ENCODE measurements around the gene LAMA3. TPM values are rescaled to one million over a fixed set of nuclear protein-coding genes. Genes with fewer than 3 reads are reported as not detected.

Gene LAMA3
- total and polyA plus RNA-seq, 2 donors = 10.4 to 32.3 TPM

DNA sequence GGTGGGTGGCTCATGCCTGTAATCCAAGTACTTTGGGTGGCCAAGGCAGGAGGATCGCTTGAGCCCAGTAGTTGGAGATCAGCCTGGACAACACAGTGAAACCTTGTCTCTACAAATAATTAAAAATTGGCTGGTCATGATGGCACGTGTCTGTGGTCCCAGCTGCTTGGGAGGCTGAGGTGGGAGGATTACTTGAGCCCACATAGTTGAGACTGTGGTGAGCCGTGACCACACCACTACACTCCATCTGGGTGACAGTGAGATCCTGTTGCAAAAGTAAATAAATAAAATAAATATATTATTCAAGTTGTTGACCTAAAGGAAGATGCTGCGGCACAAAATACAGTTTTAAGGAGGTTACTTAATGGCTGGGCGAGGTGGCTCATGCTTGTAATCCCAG is 72.7 kb downstream of the LAMA3 start:
- Histone ChIP-seq H3K4me1 (ENCODE audit: insufficient read depth) (no peaks in the 10 kb centered on the region), H3K27ac (ENCODE audit: low read depth) (no peak overlapping the region), H3K4me3 (ENCODE audit: low read depth, low read length) (no peak overlapping the region), H3K36me3 (ENCODE audit: insufficient read depth) (no peaks in the 10 kb centered on the region)
- 91% methylated on average over 5 of the region's 5 CpGs for WGBS
- DNase-seq (ENCODE audit: extremely low spot score) = no peak

DNA sequence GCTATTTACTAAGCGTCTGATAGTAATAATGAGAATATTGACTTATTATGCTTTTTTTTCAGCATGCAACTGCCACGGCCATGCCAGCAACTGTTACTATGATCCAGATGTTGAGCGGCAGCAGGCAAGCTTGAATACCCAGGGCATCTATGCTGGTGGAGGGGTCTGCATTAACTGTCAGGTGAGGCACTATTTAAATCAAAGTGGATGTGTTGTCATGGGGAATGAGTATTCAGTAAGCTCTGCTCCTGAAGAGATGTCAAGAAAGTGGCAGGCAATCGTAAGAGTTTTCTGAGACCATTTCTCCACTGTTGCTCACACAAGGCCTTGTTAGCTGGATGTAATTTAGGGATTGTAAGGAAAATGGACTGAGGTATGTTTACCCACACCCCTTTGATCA is 74.1 kb downstream of the LAMA3 start:
- Histone ChIP-seq H3K27ac (ENCODE audit: low read depth) (no peak overlapping the region), H3K36me3 (ENCODE audit: insufficient read depth) (no peaks in the 10 kb centered on the region), H3K4me3 (ENCODE audit: low read depth, low read length) (no peak overlapping the region), H3K4me1 (ENCODE audit: insufficient read depth) (no peaks in the 10 kb centered on the region)
- DNase-seq (ENCODE audit: extremely low spot score) = no peak
- WGBS = 94% methylated on average over 4 of the region's 4 CpGs

DNA sequence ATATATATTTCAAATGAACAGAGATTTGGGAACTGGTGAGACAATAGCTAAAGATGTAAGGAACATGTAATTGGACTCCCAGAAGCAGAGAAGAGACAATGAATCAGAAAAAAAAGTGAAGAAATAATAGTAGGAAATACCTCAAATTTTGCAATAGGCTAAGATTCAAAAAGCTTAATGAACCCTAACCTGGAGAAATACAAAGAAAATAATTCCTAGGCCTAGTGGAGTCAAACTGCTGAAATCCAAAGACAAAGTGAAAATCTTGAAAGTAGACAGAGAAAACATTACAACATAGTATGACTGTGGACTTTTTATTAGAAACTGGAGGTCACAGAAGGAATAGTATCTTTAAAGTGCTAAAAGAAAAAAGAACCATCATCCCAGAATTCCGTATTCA is 76.7 kb downstream of the LAMA3 start:
- no peaks in the 10 kb centered on the region for H3K36me3 ChIP-seq (ENCODE audit: insufficient read depth)
- WGBS = 93% methylated on average over 1 of the region's 1 CpG
- no peak overlapping the region for H3K27ac ChIP-seq (ENCODE audit: low read depth)
- H3K4me3 ChIP-seq (ENCODE audit: low read depth, low read length) = no peak overlapping the region
- no peaks in the 10 kb centered on the region for H3K4me1 ChIP-seq (ENCODE audit: insufficient read depth)
- DNase-seq (ENCODE audit: extremely low spot score) = no peak

DNA sequence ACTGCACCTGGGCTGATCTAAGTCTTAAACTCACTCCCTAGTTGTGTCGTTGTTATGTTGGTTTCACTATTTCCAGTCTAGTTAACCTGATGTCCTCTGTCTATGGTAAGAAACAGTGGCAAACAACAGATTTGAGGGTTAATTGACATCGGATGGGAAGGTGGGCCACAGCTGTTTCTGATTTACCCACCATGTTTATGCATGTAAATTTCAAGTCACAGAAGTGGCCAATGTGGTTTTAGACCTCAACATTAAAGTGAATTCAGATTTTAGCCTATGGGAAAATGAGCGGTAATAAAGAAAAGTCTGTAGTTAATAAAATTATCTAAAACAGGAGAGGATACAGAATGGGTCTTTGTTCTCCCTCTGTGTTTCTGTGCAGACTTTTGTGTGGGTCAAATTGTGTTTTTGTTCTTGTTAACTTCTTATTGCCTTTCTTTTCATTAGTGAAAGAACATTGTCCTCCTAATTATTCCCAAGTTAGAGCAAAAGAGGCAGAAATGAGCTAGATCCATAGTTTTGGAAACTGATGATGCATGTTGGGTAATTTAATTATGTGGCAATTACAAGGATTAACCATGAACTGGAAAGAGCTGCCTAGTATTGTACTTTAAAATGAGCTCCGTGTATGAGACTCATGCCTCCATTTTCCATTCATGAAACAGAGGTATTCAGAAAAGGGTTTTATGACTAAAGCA is 83.2 kb downstream of the LAMA3 start:
- Histone ChIP-seq H3K4me1 (ENCODE audit: insufficient read depth) (no peaks in the 10 kb centered on the region), H3K4me3 (ENCODE audit: low read depth, low read length) (no peak overlapping the region), H3K27ac (ENCODE audit: low read depth) (no peak overlapping the region), H3K36me3 (ENCODE audit: insufficient read depth) (no peaks in the 10 kb centered on the region)
- DNase-seq (ENCODE audit: extremely low spot score) = no peak
- WGBS = 61% methylated on average over 4 of the region's 4 CpGs

DNA sequence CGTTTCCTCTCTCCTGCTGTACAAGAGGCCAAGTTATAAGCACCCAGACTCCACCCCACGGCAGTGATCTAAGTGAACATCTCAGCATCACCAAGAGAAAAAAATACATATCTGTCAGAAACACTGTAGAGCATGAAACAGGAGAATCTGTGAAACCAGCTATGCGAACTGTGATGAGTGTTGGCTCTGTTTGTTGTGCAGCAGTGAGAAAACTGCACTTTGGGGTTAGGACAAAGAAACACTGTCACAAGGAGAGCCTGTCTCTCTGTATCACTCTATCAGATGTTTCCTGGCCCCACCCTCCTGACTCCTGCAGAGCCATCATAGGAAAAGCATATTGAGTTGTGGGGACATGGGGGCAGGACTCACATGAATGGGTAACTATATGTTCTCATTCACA is 87.1 kb downstream of the LAMA3 start:
- WGBS = 65% methylated on average over 3 of the region's 3 CpGs
- no peak overlapping the region for H3K4me3 ChIP-seq (ENCODE audit: low read depth, low read length)
- DNase-seq (ENCODE audit: extremely low spot score) = no peak
- no peaks in the 10 kb centered on the region for H3K4me1 ChIP-seq (ENCODE audit: insufficient read depth)
- no peaks in the 10 kb centered on the region for H3K36me3 ChIP-seq (ENCODE audit: insufficient read depth)
- no peak overlapping the region for H3K27ac ChIP-seq (ENCODE audit: low read depth)

DNA sequence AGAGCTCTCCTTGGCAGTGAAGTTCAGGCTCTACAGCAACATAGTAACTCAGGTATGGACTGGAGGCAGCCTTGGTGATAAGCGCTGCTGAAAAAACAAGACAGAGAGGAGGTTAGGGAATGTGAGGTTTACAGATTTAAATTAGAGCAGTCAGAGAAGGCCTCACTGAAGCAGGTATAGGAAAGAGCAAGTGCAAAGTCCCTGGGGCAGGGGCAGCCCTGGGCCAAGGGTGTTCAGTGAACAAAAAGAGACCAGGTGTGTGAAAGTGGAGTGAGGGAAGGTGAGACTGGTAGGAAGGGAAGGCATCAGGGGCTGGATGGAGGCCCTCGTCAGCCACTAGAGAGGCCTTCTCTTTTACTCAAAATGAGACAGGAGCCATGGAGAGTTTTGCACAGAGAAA is 89.6 kb downstream of the LAMA3 start:
- Histone ChIP-seq H3K36me3 (ENCODE audit: insufficient read depth) (no peaks in the 10 kb centered on the region), H3K4me1 (ENCODE audit: insufficient read depth) (no peaks in the 10 kb centered on the region), H3K27ac (ENCODE audit: low read depth) (no peak overlapping the region), H3K4me3 (ENCODE audit: low read depth, low read length) (no peak overlapping the region)
- no peak for DNase-seq (ENCODE audit: extremely low spot score)
- WGBS = 99% methylated on average over 2 of the region's 2 CpGs

DNA sequence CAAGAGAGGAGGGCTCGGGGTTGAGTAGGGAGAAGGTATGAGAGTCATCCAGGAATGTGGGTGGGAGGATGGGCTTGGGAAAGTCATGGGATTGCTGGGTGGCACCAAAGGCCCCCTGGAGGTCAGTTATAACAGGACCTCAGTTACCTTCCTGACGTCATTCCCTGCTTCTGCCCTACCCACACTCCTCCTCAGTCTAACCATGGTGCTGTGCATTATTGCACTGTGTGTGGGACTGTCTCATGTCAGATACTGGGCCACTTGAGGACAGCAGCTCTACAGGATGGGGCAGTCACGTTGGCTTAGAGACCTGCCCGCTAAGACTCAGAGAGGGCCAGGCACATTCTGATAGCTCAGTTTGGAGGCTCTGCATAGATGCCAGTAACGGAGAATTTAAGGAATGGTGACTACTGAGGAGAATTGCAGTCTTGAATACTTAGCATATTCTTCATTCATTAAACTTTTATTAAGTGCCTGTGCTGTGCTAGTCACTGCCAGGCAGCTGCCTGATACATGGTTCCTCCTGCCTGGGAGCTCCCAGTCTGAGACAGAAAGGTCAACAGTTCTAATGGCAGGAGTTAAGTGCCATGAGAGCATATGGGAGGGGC is 90.5 kb downstream of the LAMA3 start:
- Histone ChIP-seq H3K27ac (ENCODE audit: low read depth) (no peak overlapping the region), H3K4me3 (ENCODE audit: low read depth, low read length) (no peak overlapping the region), H3K36me3 (ENCODE audit: insufficient read depth) (no peaks in the 10 kb centered on the region), H3K4me1 (ENCODE audit: insufficient read depth) (no peaks in the 10 kb centered on the region)
- DNase-seq (ENCODE audit: extremely low spot score) = no peak
- WGBS = 43% methylated on average over 5 of the region's 5 CpGs

DNA sequence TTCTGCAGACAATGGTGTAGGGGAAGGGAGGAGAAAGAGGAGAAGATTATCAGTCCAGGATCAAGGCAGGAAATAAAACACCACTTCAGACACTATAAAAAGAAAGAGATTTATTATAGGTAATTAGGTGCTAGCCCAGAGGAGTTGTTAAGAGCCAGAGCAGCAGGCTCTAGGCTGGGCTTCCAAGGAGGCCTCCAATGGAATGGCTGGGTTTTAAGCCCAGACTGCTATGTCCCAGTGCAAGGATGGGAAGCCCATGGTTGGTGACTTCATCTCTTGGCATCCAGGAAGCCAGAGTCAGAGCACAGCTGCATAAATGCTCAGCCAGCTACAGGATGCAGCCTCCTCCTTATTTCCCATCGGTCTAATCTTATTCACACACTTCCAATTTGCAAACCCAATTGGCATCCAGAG is 95.6 kb downstream of the LAMA3 start:
- Histone ChIP-seq H3K27ac (ENCODE audit: low read depth) (no peak overlapping the region), H3K4me1 (ENCODE audit: insufficient read depth) (no peaks in the 10 kb centered on the region), H3K36me3 (ENCODE audit: insufficient read depth) (no peaks in the 10 kb centered on the region), H3K4me3 (ENCODE audit: low read depth, low read length) (no peak overlapping the region)
- WGBS = 44% methylated on average over 1 of the region's 1 CpG
- no peak for DNase-seq (ENCODE audit: extremely low spot score)

DNA sequence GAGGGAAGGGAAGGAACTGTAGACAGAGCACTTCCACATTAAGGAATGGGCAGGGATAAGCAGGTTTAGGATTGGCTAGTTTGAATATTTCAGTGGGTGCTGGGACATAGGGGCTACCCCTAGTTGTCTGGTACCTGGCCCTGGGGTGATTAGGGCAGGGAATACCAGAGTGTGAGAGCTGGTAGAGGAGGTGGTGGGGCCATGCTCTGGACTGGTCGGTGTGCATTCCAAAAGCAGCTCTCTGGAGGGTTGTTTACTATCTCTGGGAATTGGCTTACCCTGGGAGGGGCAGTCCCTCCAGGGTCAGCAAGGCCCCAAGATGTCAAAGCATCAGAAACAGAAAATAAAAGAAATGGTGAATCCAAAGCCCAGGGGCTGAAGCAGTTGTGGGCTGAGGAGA is 103.8 kb downstream of the LAMA3 start:
- no peak for DNase-seq (ENCODE audit: extremely low spot score)
- no peak overlapping the region for H3K4me3 ChIP-seq (ENCODE audit: low read depth, low read length)
- H3K36me3 ChIP-seq (ENCODE audit: insufficient read depth) = no peaks in the 10 kb centered on the region
- WGBS = 52% methylated on average over 1 of the region's 1 CpG
- H3K27ac ChIP-seq (ENCODE audit: low read depth) = no peak overlapping the region
- H3K4me1 ChIP-seq (ENCODE audit: insufficient read depth) = no peaks in the 10 kb centered on the region

DNA sequence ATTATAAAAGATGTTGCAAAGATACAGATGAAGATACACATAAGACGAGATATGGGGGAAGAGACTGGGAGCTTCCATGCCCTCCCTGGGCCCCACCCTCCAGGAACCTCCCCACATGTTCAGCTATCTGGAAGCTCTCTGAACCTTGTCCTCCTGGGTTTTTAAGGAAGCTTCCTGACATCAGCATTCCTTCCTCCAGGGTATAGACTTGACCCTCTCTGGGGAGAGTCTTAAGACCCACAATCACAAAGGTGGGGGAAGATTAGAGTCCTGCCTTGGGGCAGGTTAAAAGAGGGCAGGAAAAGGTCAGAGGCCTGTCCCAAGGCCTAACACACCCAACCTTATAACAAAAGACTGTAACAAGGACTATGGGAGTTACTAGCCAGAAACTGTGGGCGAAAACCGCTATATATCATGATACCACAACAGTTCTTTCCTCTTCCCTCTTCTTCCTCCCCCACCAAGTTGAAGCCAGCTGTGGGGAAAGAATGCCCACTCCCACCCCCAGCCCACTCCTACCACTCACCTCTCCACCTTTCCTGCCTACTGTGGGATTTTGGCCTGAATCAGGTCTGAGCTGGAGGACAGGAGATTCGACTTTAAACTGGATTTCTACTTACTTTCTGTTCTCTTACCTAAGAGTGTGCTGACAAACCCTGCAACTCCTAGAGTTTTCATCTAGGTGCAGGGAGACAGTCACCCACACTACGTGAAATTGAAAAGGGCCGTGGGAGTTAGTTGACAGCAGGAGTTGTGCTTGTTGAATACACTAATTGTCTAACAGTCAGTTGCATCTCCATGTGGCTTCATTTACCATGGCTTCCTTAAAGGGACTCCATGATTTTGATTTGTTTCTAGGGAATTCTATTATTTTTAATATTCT is 105.0 kb downstream of the LAMA3 start:
- 92% methylated on average over 6 of the region's 6 CpGs for WGBS
- Histone ChIP-seq H3K27ac (ENCODE audit: low read depth) (no peak overlapping the region), H3K36me3 (ENCODE audit: insufficient read depth) (no peaks in the 10 kb centered on the region), H3K4me3 (ENCODE audit: low read depth, low read length) (no peak overlapping the region), H3K4me1 (ENCODE audit: insufficient read depth) (no peaks in the 10 kb centered on the region)
- DNase-seq (ENCODE audit: extremely low spot score) = no peak

DNA sequence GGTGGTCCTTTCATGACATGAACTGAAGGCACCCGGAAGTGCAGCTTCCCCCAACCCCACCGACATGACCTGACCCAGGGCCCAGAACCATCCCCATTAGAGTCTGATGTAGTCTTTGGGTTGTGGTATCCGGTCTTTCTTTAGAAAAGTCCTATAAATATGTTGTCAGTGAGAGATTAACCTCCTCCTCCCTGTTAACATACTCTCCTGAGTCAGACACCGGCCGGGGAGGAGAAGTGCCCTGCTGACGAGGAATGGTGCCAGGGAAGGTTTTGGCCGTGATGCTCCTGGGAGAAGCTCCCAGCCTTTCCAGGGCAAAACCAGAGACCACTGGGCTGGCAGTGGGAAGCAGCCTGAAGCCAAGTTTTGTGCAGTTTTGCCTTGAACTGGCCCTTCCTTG is 109.0 kb downstream of the LAMA3 start:
- no peak for DNase-seq (ENCODE audit: extremely low spot score)
- 41% methylated on average over 7 of the region's 7 CpGs for WGBS
- no peaks in the 10 kb centered on the region for H3K36me3 ChIP-seq (ENCODE audit: insufficient read depth)

DNA sequence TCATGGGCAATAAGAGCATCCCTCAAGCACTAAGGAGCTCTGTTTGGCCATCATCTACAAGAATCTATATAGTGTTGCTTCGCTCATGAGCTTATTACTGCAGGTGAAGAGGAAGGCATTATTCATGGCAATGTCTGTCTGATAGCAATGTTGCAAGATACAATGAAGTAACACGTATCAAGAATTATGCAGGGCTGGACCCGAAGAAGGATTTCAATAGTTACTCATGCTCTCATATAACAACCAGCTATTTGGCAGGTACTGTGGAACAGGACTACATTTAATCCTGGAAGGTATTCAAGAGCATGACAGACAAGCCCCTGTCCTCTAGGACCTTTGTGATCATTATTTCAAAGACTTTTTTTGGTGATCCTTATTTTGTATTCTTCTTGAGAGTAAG is 109.6 kb downstream of the LAMA3 start:
- no peak for DNase-seq (ENCODE audit: extremely low spot score)
- Histone ChIP-seq H3K4me3 (ENCODE audit: low read depth, low read length) (no peak overlapping the region), H3K36me3 (ENCODE audit: insufficient read depth) (no peaks in the 10 kb centered on the region), H3K4me1 (ENCODE audit: insufficient read depth) (no peaks in the 10 kb centered on the region), H3K27ac (ENCODE audit: low read depth) (no peak overlapping the region)
- WGBS = 63% methylated on average over 3 of the region's 3 CpGs

More for the DNA sequence above, 109.0 kb downstream of the LAMA3 start:
- Histone ChIP-seq H3K27ac (ENCODE audit: low read depth) (no peak overlapping the region), H3K4me1 (ENCODE audit: insufficient read depth) (no peaks in the 10 kb centered on the region), H3K4me3 (ENCODE audit: low read depth, low read length) (no peak overlapping the region)

DNA sequence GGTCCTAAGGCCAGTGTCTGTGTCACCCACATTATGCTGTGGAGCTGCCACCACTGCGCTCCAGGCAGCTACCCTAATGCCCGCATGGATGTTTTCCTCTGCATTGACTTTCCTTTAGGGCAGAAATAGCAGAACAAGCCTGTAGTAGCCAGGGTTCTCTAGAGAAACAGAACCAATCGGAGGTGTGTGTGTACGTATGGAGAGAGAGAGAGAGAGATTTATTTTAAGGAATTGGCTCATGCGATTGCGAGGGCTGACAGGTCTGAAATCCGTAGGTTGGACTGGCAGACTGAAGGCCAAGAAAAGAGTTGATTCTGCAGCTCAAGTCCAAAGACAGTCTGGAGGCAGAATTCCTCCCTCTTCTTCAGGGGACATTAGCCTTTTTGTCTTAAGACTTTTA is 110.3 kb downstream of the LAMA3 start:
- Histone ChIP-seq H3K4me1 (ENCODE audit: insufficient read depth) (no peaks in the 10 kb centered on the region), H3K4me3 (ENCODE audit: low read depth, low read length) (no peak overlapping the region), H3K36me3 (ENCODE audit: insufficient read depth) (no peaks in the 10 kb centered on the region), H3K27ac (ENCODE audit: low read depth) (no peak overlapping the region)
- 93% methylated on average over 7 of the region's 7 CpGs for WGBS
- DNase-seq (ENCODE audit: extremely low spot score) = no peak

DNA sequence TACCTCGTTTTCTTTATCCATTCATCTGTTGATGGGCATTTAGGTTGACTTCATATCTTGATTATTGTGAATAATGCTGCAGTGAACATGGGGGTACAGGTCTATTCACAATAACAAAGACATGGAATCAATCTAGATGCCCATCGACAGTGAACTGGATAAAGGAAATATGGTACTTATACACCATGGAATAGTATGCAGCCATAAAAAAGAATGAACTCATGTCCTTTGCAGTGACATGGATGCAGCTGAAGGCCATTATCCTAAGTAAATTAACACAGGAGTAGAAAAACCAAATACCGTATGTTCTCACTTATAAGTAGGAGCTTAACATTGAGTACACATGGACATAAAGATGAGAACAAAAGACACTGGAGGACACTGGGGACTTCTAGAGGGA is 111.6 kb downstream of the LAMA3 start:
- H3K4me1 ChIP-seq (ENCODE audit: insufficient read depth) = no peaks in the 10 kb centered on the region
- no peak for DNase-seq (ENCODE audit: extremely low spot score)
- no peak overlapping the region for H3K27ac ChIP-seq (ENCODE audit: low read depth)
- WGBS = 94% methylated on average over 3 of the region's 3 CpGs
- H3K4me3 ChIP-seq (ENCODE audit: low read depth, low read length) = no peak overlapping the region
- H3K36me3 ChIP-seq (ENCODE audit: insufficient read depth) = no peaks in the 10 kb centered on the region

All from urinary bladder (tissue), 4 donors.